ENCODE measurements around the gene ITGA2B. TPM values are rescaled to one million over a fixed set of nuclear protein-coding genes. Genes with fewer than 3 reads are reported as not detected.
"Not testable (repeated sequence)": the region's sequence is repeated elsewhere in the genome, so short reads cannot be mapped to it uniquely, and the experiment has no call there.

ITGA2B gene
- total and polyA plus RNA-seq, 8 donors = under 0.01 to 2.4 (median 0.46) TPM; not detected in 3

- DNase-seq; H3K4me1 ChIP-seq; H3K27ac ChIP-seq; H3K4me3 ChIP-seq; H3K9me3 ChIP-seq; intact Hi-C loops (cut with DNase I; ENCODE audit: low total_unique reads); H3K36me3 ChIP-seq: not testable (repeated sequence)
- 88 to 94% (median 93%) methylated on average over 18 to 42 of the region's 42 CpGs for WGBS, 5 donors
- peaks cover 0 to 62% (median 12%) of the 10 kb centered on the region in 3 donors for H3K27me3 ChIP-seq
Observed at GRCh38 chr17:44368391-44369243, 20.8 kb downstream of the ITGA2B start.

- no peak overlapping the region for H3K27ac ChIP-seq
- no peak overlapping the region for H3K4me3 ChIP-seq
- peaks cover 16 to 19% (median 18%) of the 10 kb centered on the region in 4 donors for H3K4me1 ChIP-seq
- H3K27me3 ChIP-seq = peaks cover 0 to 68% (median 23%) of the 10 kb centered on the region in 3 donors
- intact Hi-C loops (cut with DNase I; ENCODE audit: low total_unique reads) = no loop called here
- no peak for DNase-seq
- no peaks in the 10 kb centered on the region for H3K36me3 ChIP-seq
- TF ChIP-seq POLR2A (IDR thresholded peaks at IDR 0.05) = no peak
- H3K9me3 ChIP-seq = no peaks in the 10 kb centered on the region
- 47 to 61% (median 53%) methylated on average over 7 of the region's 7 CpGs for WGBS, 5 donors
Observed at GRCh38 chr17:44367231-44367979, 22.0 kb downstream of the ITGA2B start.

GRCh38 chr17:44365051-44365450 lies 24.4 kb downstream of the ITGA2B start:
- intact Hi-C loops (cut with DNase I; ENCODE audit: low total_unique reads); H3K36me3 ChIP-seq; H3K9me3 ChIP-seq; DNase-seq; H3K27ac ChIP-seq; H3K4me3 ChIP-seq: not testable (repeated sequence)
- WGBS, 5 donors = 85 to 90% (median 89%) methylated on average over 5 of the region's 5 CpGs
- H3K27me3 ChIP-seq = peaks cover 0 to 67% (median 22%) of the 10 kb centered on the region in 3 donors
- H3K4me1 ChIP-seq = peaks cover 18 to 37% (median 31%) of the 10 kb centered on the region in 4 donors

- Histone ChIP-seq H3K36me3 (no peaks in the 10 kb centered on the region), H3K27ac (peak within 1 kb of the TSS in 2 of 5 donors; percentile 10 to 77), H3K4me3 (peak within 1 kb of the TSS; percentile 57 to 81 (median 68)), H3K9me3 (no peaks in the 10 kb centered on the region), H3K27me3 (peaks cover 0 to 63% (median 18%) of the 10 kb centered on the region in 3 donors), H3K4me1 (peaks cover 18 to 41% (median 31%) of the 10 kb centered on the region in 4 donors)
- peak; percentile 62 to 91 for DNase-seq
- TF ChIP-seq POLR2A (IDR thresholded peaks at IDR 0.05) (no peak), POLR2AphosphoS5 (IDR thresholded peaks at IDR 0.05) (peak in 1 of 3 donors; percentile 23), EP300 (IDR thresholded peaks at IDR 0.05) (no peak), CTCF (IDR thresholded peaks at IDR 0.05) (peak in 3 of 7 experiments; percentile 63 to 93 (median 79))
- 0 to 7% (median 1%) methylated on average over 1 to 63 of the region's 63 CpGs for WGBS, 5 donors
- intact Hi-C loops (cut with DNase I; ENCODE audit: low total_unique reads) = no loop called here
Observed at GRCh38 chr17:44363613-44364159, 25.8 kb downstream of the ITGA2B start, which contains the start of gene FAM171A2. Gene FAM171A2 (minus strand): TSS chr17:44363853. CDS start chr17:44363714, 139 bp downstream.

GRCh38 chr17:44362949-44363612 lies 26.4 kb downstream of the ITGA2B start:
- Histone ChIP-seq H3K27ac (peak overlapping the region in 2 of 5 donors; percentile 10 to 77), H3K27me3 (peaks cover 0 to 57% (median 15%) of the 10 kb centered on the region in 3 donors), H3K4me1 (peaks cover 18 to 41% (median 31%) of the 10 kb centered on the region in 4 donors), H3K4me3 (peak overlapping the region; percentile 57 to 81 (median 68)), H3K36me3 (no peaks in the 10 kb centered on the region), H3K9me3 (no peaks in the 10 kb centered on the region)
- WGBS, 5 donors = 0 to 4% (median 1%) methylated on average over 6 to 45 of the region's 45 CpGs
- intact Hi-C loops (cut with DNase I; ENCODE audit: low total_unique reads) = no loop called here
- DNase-seq = peak in 1 of 2 donors; percentile 74
- TF ChIP-seq POLR2AphosphoS5 (IDR thresholded peaks at IDR 0.05) (no peak), EP300 (IDR thresholded peaks at IDR 0.05) (no peak), POLR2A (IDR thresholded peaks at IDR 0.05) (no peak), CTCF (IDR thresholded peaks at IDR 0.05) (no peak)

Measured in stomach (tissue), 9 donors.